GM18909 (cell line): ENCODE results near the gene KAT6B.
"Not testable (repeated sequence)": the region's sequence is repeated elsewhere in the genome, so short reads cannot be mapped to it uniquely, and the experiment has no call there.

Experiments
- ATAC-seq: cut with Tn5 transposase; IDR thresholded peaks from one replicate; pipeline ENCODE4 v1.9.1; 2021; ENCODE audit warnings: mild to moderate bottlenecking; ENCODE audit not compliant: unreplicated experiment, poor library complexity

The KAT6B gene

DNA sequence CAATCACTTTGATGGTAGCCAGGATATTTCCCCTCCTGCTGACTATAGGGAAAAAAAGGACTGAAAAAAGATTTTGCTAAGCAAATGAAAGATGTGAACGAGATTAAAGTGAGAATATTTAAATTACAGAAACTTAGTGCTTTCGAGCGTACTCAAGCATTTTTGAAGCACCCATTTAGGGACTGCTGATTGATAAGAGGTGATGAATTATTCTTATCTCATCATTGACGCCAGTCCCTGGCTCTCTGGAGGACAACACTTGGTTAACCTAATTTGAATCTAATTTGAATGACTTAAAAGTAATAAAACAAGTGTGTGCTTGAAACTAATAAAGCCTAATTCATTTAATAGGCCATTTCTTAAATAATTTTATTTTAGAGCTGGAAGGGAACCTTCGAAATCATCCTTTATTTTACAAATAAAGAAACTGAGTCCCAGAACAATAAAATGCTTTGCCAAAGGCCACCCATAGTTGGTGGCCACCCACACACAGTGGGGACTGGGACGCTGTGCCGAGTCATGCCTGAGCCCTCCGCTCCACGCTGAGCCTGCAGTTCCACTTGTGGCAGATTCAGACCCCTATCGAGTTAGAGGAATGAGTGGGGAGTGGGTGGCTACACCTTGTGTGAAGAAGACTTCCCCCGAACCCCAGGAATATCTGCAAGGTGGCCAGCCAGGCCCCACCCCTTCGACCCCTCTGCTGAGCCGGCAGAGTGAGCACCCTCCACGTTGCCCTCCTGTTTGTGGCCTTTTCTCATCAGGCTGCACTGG, 223.9 kb downstream of the KAT6B start:
- ATAC-seq, result no peak

DNA sequence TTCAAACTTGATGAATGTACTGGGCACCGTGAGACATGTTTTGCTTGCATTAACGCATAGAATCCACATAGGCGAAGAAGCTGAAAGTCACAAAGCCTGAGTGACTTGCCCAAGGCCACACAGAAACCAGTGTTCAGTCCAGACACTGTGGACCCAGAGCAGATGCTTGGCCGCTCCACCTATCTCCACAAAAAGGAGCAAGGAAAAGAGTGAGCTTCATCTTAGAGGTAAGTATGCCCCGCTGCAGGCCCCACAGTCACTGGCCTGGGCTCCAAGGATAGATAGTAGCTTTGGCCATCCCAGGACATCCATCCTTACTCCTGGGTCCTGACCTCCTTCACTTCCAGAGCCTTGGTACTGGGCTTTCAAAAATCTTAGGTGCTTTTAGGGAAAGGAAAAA, 224.9 kb downstream of the KAT6B start:
- ATAC-seq, result no peak

DNA sequence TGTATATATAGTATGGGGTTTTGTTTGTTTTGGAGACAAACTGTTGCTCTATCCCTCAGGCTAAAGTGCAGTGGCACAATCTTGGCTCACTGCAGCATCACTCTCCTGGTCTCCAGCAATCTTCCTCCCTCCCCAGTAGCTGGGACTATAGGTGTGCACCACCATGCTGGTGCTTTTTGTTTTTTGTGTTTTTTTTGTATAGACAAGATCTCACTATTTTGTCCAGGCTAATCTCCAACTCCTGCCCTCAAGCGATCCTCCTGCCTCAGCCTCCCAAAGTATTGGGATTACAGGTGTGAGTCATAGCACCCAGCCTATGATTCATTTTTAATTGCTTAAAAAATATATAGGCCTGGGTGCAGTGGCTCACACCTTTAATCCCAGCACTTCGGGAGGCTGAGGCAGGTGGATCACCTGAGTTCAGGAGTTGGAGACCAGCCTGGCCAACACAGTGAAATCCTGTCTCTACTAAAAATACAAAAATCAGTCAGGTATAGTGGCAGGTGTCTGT, 229.6 kb downstream of the KAT6B start:
- not testable (repeated sequence) for ATAC-seq

DNA sequence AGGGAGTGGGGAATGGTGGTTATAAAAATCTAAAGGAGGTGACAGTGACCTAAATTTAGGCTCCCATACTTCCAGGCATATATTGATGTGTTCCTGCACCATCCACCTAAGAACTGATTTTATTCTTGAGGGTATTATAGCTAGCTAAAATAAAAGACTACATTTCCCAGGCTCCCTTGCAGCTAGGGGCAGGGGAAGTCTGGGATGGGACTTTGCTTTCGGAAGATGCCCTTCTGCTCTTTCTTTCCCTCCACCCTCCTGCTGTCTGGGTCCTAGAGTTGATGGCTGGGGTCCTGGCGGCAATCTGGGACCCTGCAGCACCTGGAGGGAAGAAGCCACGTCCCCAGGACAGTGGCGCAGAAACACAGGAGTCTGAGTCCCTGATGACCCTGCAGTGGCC, 231.3 kb downstream of the KAT6B start:
- ATAC-seq, result no peak

DNA sequence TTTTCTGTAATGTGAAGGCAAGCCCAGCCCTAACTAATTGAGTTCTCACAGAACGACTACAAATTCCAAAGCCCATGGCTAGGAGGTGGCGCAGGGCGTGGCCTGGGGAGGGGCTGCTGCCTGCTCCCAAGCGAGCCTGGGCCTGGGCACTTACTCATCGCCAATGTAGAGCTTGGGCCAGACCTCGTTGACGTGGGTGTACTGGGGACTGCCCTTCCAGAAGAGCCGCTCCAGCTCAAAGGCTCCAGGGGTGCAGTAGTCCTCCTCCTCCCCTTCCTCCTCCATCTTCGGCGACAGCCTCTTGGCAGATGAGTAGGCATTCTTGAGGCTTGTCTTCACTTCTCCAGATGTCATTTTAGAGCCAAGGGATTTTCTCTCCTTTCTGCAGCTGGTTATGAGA, 231.8 kb downstream of the KAT6B start:
- ATAC-seq, result no peak

DNA sequence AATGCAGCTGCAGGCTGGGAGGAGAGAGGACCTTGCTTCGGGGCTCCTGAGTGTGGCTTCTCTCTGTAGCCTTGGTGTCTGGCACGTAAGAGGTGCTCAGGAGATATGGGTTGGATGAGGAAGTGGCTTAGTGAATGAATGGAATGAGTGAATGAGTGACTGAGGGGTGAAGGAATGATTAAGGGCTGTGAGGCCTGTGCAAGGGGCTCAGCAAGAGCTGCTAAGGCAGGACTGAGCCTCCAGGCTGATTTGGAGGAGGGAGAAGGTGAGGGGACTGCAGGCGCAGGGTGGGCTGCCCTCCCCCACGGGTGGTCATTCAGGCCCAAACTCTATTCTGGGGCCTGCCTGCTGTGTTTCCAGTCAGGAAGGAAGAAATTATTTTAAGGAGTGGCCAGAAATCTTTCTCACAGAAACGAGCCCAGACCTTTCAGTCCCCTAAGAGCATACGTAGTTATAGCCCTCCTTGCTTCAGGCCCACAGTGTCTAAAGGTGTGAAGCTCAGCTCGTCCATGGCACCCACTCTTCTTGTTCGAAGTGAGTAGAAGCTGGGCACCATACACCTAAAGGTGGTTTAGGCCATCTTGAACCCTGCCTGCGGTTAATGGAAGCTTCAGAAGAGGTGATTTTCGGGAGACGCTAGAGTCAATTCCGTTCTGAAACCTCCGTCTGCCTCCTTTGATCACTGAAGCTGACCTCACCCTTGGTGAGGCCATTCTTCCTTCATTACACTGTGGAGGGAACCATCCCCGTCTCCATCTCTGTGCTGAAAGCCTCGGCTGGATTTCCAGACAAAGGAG, 235.5 kb downstream of the KAT6B start:
- no peak for ATAC-seq

DNA sequence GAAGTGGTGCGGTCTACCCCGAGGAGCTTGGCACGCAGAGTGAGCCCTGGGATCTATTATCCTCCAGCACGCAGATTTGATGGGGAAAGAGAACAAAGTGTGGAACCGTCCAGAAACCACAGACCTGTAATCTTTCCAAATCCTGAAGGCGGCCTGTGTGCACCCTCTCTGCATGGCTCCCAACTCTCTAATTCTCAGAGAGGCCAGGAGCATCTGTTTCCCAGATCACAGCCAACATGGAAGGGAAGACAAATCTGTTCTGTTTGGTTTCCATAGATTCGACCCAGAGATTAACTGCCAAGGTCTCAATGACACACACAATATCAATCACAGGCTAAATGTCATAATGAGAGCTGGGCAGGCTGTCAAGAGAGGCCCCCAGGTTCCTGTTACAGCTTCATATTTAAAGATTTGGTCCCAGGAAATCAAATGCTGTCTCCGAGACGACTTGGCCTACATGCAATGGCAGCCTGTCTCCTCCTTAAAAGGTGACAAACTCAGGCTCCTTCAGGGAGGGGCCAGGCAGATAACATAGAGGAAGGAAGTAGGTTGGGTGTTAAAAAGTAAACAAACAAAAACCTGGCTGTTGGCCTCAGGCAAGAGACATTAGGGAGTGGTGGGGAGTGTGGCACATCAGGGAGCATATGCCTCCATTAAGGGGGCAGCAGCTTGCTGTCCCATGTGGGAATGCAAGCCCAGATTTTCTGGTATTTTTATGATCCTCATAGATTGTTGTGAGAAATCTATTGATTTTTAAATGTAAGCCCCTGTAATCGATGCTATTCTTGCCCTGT, 236.3 kb downstream of the KAT6B start:
- no peak for ATAC-seq

DNA sequence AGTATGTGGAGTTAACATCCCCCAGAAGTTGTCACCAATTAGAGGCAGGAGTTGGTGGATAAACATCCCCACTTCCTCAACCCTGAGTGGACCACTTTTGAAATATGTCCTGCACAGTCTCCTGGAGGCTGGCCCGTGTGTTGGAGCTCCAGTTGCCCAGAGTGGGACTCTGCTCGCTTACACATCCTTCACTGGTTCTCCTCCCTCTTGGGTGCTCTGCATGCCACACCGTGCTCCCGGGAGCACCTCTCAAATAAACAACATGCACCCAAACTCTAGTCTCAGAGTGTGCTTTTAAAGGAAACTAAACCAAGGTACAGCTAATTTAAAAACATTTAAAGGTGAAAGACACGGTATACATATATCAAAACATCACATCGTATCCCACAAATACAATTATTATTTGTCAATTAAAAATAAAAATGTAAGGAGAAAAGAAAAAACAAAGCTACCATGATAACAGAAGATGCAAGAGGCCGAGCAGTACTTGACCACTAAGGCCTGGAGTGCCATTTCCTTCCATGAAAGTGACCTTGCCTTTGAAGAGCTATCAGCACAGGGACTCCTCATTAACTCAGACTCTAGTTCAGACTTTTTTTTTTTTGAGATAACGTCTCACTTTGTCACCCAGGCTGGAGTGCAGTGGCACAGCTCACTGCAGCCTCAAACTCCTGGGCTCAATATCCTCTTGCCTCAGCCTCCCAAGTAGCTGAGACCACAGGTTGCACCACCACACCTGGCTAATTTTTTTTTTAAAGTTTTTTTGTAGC, 237.2 kb downstream of the KAT6B start:
- no peak for ATAC-seq

DNA sequence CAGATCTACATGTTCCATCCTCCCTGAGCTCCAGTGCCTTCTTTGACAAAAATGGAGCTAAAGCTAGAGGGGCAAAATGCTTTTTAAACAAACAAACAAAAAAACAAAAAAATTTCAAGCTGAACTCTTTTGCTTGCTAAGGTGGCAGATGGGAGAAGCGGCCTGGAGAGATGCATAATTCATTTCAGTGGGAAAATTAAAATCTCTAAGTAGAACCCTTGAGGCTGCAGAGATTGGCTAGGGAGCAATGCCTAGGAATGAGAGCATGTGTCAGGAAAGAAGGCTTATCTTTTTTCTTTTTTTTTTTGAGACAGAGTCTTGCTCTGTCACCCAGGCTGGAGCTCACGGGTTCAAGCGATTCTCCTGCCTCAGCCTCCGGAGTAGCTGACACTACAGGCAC, 238.7 kb downstream of the KAT6B start:
- no peak for ATAC-seq

DNA sequence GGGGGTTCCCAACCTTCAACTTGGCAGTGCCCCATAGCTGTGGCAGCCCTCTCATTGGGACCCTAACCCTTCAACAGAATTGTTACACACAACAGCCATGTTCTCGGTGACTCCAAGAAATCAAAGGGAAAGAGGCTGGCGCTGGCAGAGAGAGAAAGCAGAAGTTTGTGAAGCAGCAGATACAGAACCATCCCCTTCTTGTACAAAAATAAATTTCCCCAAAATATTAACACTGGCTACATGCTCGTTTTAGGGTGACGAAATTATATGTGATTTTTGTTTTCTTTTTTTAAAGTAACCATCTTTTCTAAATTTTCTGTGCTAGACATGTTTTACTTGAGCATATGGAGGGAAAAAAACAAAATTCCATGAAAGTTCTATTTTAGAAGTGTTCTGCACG, 239.9 kb downstream of the KAT6B start:
- no peak for ATAC-seq

DNA sequence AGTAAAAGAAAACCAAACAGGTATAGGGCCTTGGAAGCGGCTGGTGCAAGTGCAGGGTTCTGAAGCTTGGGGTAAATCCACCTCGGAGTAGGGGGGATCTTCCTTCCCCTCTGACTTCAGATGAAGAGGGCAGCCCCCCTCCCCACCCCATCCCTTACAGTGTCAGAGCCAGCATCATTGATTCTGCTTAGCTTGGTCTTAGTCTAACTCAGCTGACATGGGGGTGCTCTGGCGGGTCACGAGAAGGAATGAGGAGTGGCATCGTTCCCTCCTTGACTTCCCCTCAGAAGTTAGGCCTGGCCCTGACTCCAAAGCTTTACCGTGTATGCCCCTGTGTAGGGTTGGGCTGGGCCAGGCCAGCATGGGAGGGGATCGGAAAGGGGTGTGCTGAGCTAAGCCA, 240.9 kb downstream of the KAT6B start:
- no peak for ATAC-seq

DNA sequence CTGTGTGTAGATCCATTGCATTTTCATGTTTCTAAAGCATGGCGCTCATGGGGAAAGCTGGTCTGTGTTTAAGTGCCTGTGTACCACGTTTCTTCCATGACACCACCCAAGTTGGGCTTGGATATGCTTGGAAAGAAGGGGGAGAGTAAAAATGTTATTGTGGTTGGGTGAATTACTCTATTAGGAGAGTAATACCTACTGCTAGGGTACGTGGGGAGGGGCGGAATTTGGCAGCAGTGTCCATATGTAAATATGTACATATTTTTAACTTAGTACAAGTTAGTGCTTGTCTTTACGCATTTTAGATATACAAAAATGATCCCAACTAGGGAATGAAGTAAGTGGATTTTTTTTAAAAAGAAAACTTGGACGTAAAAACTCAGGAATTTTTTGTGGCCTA, 242.1 kb downstream of the KAT6B start:
- ATAC-seq, result no peak

DNA sequence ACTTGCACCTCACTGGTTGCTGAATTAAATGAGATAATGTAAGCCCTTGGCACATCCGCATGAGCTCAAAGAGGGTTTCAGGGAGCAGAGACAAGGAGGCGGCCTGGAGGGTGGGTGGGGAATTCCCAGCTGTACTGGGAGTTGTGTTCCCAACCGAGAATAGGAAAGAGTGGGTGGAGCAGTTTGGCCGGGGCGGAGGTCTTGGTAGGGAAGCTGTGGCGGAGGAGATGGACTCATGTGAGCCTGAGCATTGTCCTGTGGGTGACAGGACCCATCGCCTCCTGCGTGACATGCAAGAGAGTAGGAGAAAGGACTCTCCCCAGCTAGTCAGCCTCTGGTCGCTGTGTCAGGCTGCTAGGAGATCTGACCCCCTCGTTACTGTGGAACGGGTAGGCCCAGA, 244.1 kb downstream of the KAT6B start:
- no peak for ATAC-seq

DNA sequence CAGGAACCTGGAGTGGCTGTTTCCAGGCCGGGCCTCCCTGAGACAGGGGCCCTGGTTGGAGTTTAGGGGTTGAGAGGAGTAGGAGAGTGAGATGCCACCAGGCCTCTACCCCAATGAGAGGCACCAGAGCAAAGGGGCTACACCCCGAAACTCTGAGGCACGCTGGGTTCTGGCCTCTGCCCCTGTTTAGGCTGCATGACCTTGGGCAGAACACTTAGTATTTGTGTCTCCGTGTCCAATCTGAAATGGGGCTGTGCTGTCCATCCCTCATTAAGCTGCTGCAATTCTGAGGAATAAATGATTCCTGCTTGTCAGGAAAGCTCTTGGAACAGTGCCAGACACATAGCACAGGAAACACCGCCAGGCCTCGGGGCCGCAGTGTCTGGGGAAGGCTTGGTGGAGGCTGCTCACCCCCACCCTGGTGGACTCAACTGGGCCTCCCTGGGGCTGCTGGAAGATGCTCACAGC, 244.6 kb downstream of the KAT6B start:
- ATAC-seq, result no peak

DNA sequence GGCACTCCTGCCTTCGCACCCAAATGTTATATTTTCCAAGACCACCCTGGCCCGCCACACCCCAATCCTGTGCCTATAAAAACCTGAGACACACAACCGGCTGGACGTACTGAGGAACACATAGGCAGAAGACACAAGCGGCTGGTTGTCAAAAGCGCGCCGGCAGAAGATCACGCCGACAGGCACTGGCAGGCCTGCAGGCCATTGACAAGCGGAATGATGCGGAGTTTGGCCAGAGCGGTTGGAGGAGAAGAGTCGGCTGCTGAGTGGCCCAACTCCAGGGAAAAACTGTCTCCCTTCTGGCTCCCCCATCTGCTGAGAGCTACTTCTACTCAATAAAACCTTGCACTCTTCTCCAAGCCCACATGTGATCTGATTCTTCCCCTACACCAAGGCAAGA, 245.4 kb downstream of the KAT6B start:
- no peak for ATAC-seq

DNA sequence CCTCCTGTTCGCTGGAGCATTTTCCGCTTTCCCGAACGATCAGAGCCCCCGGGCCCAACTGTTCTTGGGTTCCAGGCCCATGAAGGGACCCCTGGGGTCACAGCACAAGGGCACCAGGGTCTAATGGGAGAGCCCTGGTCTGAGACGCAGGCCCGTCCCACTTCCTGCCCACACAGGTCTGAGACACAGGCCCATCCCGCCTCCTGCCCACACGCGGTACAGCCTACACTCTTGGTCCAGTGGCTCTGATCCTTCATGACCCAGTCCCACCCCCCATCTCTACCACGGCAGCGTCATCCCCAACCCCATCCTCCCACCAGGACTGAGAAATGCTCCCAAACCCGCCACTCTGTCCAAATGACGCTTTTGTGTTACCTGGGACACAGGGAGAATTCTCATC, 246.3 kb downstream of the KAT6B start:
- no peak for ATAC-seq

DNA sequence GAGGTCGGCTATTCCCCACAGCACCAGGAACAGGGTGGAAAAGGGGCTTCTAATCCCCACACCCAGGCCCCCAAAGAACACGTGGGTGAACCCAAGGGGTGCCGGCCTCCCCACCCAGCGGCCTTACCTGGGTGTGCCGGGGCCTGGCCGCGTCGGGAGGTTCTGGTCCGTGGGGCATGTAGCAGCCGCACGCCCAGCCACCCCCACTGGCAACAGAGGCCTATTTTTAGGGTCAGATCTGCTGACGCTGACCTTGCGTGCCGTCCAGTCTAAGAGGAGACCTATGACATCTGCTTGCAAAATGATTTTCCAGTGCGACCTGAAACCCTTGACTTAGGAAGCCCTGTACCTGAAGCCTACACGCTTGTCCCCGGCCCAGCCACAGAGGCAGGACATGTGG, 247.0 kb downstream of the KAT6B start:
- ATAC-seq, result no peak

DNA sequence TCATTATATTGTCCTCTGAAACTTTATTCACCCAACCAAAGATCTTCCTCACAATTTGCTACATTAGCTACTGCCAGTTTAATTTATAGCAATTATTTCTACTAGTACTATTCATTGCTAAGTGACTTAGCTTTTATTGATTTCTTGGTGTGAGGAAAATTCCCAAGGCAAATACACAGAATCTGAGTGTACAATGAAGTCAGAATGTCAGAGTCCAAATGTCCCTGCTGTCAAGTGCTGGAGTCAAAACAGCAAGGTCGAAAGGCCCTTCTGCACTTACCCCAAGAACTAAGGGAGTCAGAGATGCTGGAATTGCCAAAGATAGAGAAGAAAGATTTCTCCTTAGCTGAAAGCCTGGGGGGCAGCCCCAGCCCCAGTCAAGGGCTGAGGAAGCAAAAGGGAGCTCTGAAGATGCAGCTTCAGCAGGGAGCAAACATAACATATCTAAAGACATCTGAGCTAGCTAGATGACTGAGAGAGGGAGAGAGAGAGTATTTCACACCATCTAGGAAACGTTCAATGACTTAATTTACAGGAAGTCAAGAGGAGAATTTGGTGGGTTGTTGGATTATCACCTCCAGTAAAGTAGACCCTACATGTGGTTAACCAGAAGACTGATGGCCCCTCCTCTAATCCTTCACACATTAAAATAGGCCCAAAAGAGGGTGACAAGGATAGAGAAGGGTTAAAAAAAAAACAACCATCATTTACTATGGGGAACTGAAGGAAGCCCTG, 248.5 kb downstream of the KAT6B start:
- no peak for ATAC-seq

DNA sequence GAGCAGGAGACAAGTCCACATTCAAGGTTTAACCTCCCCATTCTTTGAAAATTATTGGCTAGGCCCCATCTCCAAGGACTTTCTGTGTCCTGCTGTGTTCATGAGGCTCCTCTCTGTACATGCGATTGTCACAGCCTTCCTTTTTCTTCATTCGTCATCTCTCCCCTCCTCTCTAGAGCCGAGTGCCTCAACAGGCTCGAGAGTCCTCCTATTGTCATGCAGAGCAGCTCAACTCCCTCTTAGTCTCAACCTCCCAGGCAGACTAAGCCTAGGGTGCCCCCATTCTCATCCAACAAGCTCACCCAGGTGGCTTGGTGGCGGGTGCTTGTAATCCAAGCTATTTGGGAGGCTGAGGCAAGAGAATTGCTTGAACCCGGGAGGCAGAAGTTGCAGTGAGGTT, 249.9 kb downstream of the KAT6B start:
- no peak for ATAC-seq
